ENCODE results near the gene IRF4.

GRCh38 chr6:449486-450419 is 58.2 kb downstream of the IRF4 start:
- no peak for TF ChIP-seq EP300 (IDR thresholded peaks at IDR 0.05; ENCODE audit: borderline replicate concordance in 1 of 2, low read depth in 1 of 2, low read length in 1 of 2)
- TF ChIP-seq USF2 (IDR thresholded peaks at IDR 0.05; ENCODE audit: borderline replicate concordance, low read depth, low read length) = no peak
- no peak for TF ChIP-seq CTCF (IDR thresholded peaks at IDR 0.05)
- no peak for TF ChIP-seq POLR2AphosphoS5 (IDR thresholded peaks at IDR 0.05; ENCODE audit: low read depth, low read length)
- no peak for TF ChIP-seq REST (IDR thresholded peaks at IDR 0.05; ENCODE audit: low read depth, low read length)
- no peak for TF ChIP-seq MAX (IDR thresholded peaks at IDR 0.05; ENCODE audit: low read depth)
- TF ChIP-seq YY1 (IDR thresholded peaks at IDR 0.05; ENCODE audit: low read depth) = no peak
- no peak for TF ChIP-seq EZH2phosphoT487 (IDR thresholded peaks at IDR 0.05; ENCODE audit: borderline replicate concordance, low read depth)
- no peak for TF ChIP-seq SMC3 (IDR thresholded peaks at IDR 0.05; ENCODE audit: low read depth, low read length)
- no peak for TF ChIP-seq SIN3A (IDR thresholded peaks at IDR 0.05; ENCODE audit: borderline replicate concordance, low read depth, low read length)
- TF ChIP-seq CHD2 (IDR thresholded peaks at IDR 0.05; ENCODE audit: low read length, partially characterized antibody) = no peak
- TF ChIP-seq PBX3 (IDR thresholded peaks at IDR 0.05) = no peak
- no peak for TF ChIP-seq TAF1 (IDR thresholded peaks at IDR 0.05; ENCODE audit: borderline replicate concordance, low read depth, low read length)
- TF ChIP-seq GABPA (IDR thresholded peaks at IDR 0.05; ENCODE audit: low read depth) = no peak

All from SK-N-SH (cell line).